ENCODE measurements around the gene TANC1.

TANC1 gene

DNA sequence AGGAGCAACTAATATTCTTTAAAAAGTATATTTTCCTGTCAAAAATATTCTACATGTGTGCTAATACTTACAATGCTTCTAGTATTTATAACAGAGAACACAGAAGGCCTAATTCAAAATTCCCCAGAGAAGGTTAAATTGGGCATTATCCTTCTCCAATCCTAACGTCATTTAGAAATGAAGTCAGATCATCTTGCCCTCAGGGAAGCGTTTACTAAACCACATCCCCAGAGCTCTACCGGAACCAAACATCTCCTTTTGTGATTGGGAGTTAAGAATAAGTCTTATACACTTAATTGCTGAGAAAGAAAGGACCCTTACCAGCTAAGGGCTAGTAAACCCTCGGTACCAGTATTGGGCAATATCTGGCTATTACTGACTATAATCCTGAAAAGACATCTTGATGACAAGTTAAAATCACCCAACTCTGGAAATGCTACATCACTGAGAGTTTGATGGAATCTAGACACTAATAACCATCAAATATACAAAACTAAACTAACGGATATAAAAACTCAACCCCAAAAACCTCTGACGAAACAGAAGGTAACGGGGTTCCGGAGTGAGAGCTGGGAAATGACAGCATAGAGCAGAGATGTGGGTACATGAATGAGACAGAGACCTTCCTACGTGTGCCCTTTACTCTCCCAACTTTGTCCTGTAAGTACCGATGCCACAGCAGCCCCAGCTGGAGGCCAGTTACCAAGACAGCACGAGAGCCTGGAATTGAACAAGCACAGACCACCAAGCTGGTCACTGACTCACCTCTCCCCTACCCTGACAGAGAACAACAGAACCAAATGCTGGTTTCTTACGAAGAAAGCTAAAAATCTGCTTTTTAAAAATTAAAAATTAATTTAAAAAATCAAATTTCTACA is 283.1 kb downstream of the TANC1 start:
- H3K4me3 ChIP-seq (ENCODE audit: low read depth, low read length): no peak overlapping the region
- peaks cover 0 to 7% of the 10 kb centered on the region in 2 experiments for H3K36me3 ChIP-seq (ENCODE audit: control insufficient read depth in 1 of 2, insufficient read depth in 2 of 2, low read length in 2 of 2)
- no peaks in the 10 kb centered on the region for H3K79me2 ChIP-seq (ENCODE audit: control insufficient read depth, insufficient read depth, low read length, poor library complexity)
- no peak overlapping the region for H4K91ac ChIP-seq (ENCODE audit: low read depth, low read length)
- peak in 1 of 2 donors; percentile 57 for DNase-seq
- no peak overlapping the region for H4K8ac ChIP-seq (ENCODE audit: low read depth, low read length)
- H3K23ac ChIP-seq (ENCODE audit: low read length): no peak overlapping the region
- H2BK120ac ChIP-seq (ENCODE audit: insufficient read depth, low read length, poor library complexity): no peak overlapping the region
- no peak overlapping the region for H3K4ac ChIP-seq (ENCODE audit: low read depth, low read length)
- H2BK12ac ChIP-seq (ENCODE audit: low read length): no peak overlapping the region
- H3K9ac ChIP-seq (ENCODE audit: low read length): no peak overlapping the region
- H3K27ac ChIP-seq (ENCODE audit: low read depth, low read length): no peak overlapping the region
- H3K18ac ChIP-seq (ENCODE audit: low read length): no peak overlapping the region
- no peak overlapping the region for H2AK5ac ChIP-seq (ENCODE audit: low read length)
- H3K79me1 ChIP-seq (ENCODE audit: low read length): no peaks in the 10 kb centered on the region
- no peak overlapping the region for H3K4me2 ChIP-seq (ENCODE audit: low read length)
- no CpG with 5 or more reads among the region's 12 CpGs for WGBS (ENCODE audit: extremely low coverage, insufficient coverage, insufficient read length)
- H2BK5ac ChIP-seq (ENCODE audit: low read depth, low read length, poor library complexity): no peak overlapping the region
- peaks cover 0 to 5% of the 10 kb centered on the region in 2 experiments for H3K4me1 ChIP-seq (ENCODE audit: control insufficient read depth in 1 of 2, insufficient read depth in 2 of 2, low read length in 2 of 2)
- H3K9me3 ChIP-seq (ENCODE audit: insufficient read depth, low read depth, low read length): no peaks in the 10 kb centered on the region
- H4K12ac ChIP-seq (ENCODE audit: low read depth, low read length): no peak overlapping the region
- no peak overlapping the region for H3K14ac ChIP-seq (ENCODE audit: low read length)
- H2AFZ ChIP-seq (ENCODE audit: insufficient read depth, low read length, poor library complexity): no peak overlapping the region
- H3K27me3 ChIP-seq (ENCODE audit: insufficient read depth, low read length): no peaks in the 10 kb centered on the region

DNA sequence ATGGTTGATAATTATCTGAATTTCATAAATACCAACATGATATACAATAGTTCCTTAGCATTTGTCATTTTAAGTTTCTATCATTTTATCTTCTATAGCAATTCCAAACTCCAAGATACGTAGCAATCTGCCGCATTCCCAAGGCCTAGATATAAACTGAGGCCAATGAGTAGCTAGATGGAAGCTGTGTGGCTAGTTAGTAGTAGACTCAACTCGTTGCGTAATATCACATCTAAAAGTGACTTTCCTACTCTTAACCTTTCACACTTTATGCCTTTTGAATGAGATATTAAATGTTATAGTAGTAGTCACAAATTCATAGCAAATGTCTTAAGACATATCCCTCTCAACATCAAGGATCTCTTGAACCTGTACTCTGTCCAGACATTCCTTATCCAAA is 284.5 kb downstream of the TANC1 start:
- Histone ChIP-seq H3K18ac (ENCODE audit: low read length) (no peak overlapping the region), H3K4ac (ENCODE audit: low read depth, low read length) (no peak overlapping the region), H3K9me3 (ENCODE audit: insufficient read depth, low read depth, low read length) (no peaks in the 10 kb centered on the region), H4K8ac (ENCODE audit: low read depth, low read length) (no peak overlapping the region), H3K79me2 (ENCODE audit: control insufficient read depth, insufficient read depth, low read length, poor library complexity) (no peaks in the 10 kb centered on the region), H3K27ac (ENCODE audit: low read depth, low read length) (no peak overlapping the region), H4K91ac (ENCODE audit: low read depth, low read length) (no peak overlapping the region), H2BK120ac (ENCODE audit: insufficient read depth, low read length, poor library complexity) (no peak overlapping the region), H3K14ac (ENCODE audit: low read length) (no peak overlapping the region), H3K4me1 (ENCODE audit: control insufficient read depth in 1 of 2, insufficient read depth in 2 of 2, low read length in 2 of 2) (peaks cover 0 to 5% of the 10 kb centered on the region in 2 experiments), H3K79me1 (ENCODE audit: low read length) (no peaks in the 10 kb centered on the region), H2BK5ac (ENCODE audit: low read depth, low read length, poor library complexity) (no peak overlapping the region), H2AFZ (ENCODE audit: insufficient read depth, low read length, poor library complexity) (no peak overlapping the region), H3K36me3 (ENCODE audit: control insufficient read depth in 1 of 2, insufficient read depth in 2 of 2, low read length in 2 of 2) (peaks cover 2 to 14% of the 10 kb centered on the region in 2 experiments), H3K27me3 (ENCODE audit: insufficient read depth, low read length) (no peaks in the 10 kb centered on the region), H2BK12ac (ENCODE audit: low read length) (no peak overlapping the region), H2AK5ac (ENCODE audit: low read length) (no peak overlapping the region), H3K9ac (ENCODE audit: low read length) (no peak overlapping the region), H3K23ac (ENCODE audit: low read length) (no peak overlapping the region), H3K4me3 (ENCODE audit: low read depth, low read length) (no peak overlapping the region), H3K4me2 (ENCODE audit: low read length) (no peak overlapping the region), H4K12ac (ENCODE audit: low read depth, low read length) (no peak overlapping the region)
- peak in 1 of 2 donors; percentile 75 for DNase-seq
- no CpG with 5 or more reads among the region's 4 CpGs for WGBS (ENCODE audit: extremely low coverage, insufficient coverage, insufficient read length)

DNA sequence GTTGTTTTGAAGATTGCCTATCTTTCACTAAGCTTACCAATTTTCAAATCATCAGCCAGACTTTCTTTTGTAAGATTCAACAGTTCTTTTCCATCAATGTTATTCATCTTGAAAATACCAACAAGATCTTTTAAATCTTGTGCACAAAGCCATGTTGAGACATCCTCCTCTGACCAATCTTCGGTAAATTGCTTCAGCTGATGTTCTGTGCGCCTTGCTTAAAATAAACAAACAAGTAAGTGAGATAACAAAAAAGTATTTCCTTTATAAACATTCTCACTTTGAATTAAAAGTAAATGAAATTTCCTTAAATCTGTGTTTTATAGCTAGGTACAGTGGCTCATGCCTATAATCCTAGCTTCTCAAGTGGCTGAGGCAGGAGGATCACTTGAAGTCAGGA is 287.7 kb downstream of the TANC1 start:
- no peak overlapping the region for H2AK5ac ChIP-seq (ENCODE audit: low read length)
- H3K4ac ChIP-seq (ENCODE audit: low read depth, low read length): no peak overlapping the region
- H2BK12ac ChIP-seq (ENCODE audit: low read length): no peak overlapping the region
- H3K27me3 ChIP-seq (ENCODE audit: insufficient read depth, low read length): no peaks in the 10 kb centered on the region
- no peaks in the 10 kb centered on the region for H3K79me1 ChIP-seq (ENCODE audit: low read length)
- no peak overlapping the region for H2BK5ac ChIP-seq (ENCODE audit: low read depth, low read length, poor library complexity)
- WGBS (ENCODE audit: extremely low coverage, insufficient coverage, insufficient read length): no CpG with 5 or more reads among the region's 2 CpGs
- H3K4me1 ChIP-seq (ENCODE audit: control insufficient read depth in 1 of 2, insufficient read depth in 2 of 2, low read length in 2 of 2): no peaks in the 10 kb centered on the region
- no peaks in the 10 kb centered on the region for H3K9me3 ChIP-seq (ENCODE audit: insufficient read depth, low read depth, low read length)
- H3K18ac ChIP-seq (ENCODE audit: low read length): no peak overlapping the region
- H4K8ac ChIP-seq (ENCODE audit: low read depth, low read length): no peak overlapping the region
- no peak overlapping the region for H3K14ac ChIP-seq (ENCODE audit: low read length)
- no peak overlapping the region for H4K91ac ChIP-seq (ENCODE audit: low read depth, low read length)
- H3K9ac ChIP-seq (ENCODE audit: low read length): no peak overlapping the region
- H2BK120ac ChIP-seq (ENCODE audit: insufficient read depth, low read length, poor library complexity): no peak overlapping the region
- DNase-seq: no peak
- no peak overlapping the region for H4K12ac ChIP-seq (ENCODE audit: low read depth, low read length)
- H3K79me2 ChIP-seq (ENCODE audit: control insufficient read depth, insufficient read depth, low read length, poor library complexity): no peaks in the 10 kb centered on the region
- H3K23ac ChIP-seq (ENCODE audit: low read length): no peak overlapping the region
- H3K27ac ChIP-seq (ENCODE audit: low read depth, low read length): no peak overlapping the region
- H3K36me3 ChIP-seq (ENCODE audit: control insufficient read depth in 1 of 2, insufficient read depth in 2 of 2, low read length in 2 of 2): peaks cover 2 to 17% of the 10 kb centered on the region in 2 experiments
- H2AFZ ChIP-seq (ENCODE audit: insufficient read depth, low read length, poor library complexity): no peak overlapping the region
- no peak overlapping the region for H3K4me2 ChIP-seq (ENCODE audit: low read length)
- H3K4me3 ChIP-seq (ENCODE audit: low read depth, low read length): no peak overlapping the region

DNA sequence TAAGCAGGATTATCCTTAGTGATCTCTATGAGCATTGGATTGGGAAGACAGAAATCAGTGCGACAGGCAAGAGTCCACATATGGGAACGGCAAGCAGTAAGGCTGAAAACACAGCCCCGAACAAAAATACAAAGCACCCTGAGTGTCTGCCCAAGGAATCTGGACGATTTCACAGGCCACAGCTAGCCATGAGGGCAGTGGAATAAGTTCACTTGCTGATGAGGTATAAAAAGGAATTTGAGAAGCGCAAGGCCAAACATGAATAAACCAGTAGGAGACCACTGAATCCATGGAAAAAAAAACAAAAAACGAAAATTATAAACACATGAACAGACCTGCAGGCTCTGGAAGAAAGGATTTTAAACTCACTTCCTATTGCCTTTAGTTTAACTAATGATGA is 293.8 kb downstream of the TANC1 start:
- H3K36me3 ChIP-seq (ENCODE audit: control insufficient read depth in 1 of 2, insufficient read depth in 2 of 2, low read length in 2 of 2): peaks cover 0 to 13% of the 10 kb centered on the region in 2 experiments
- peak overlapping the region; percentile 96 for H2BK5ac ChIP-seq (ENCODE audit: low read depth, low read length, poor library complexity)
- H3K27ac ChIP-seq (ENCODE audit: low read depth, low read length): peak overlapping the region; percentile 76
- no peaks in the 10 kb centered on the region for H3K27me3 ChIP-seq (ENCODE audit: insufficient read depth, low read length)
- H2BK120ac ChIP-seq (ENCODE audit: insufficient read depth, low read length, poor library complexity): peak overlapping the region; percentile 91
- no peak overlapping the region for H3K4me3 ChIP-seq (ENCODE audit: low read depth, low read length)
- peak; percentile 32 to 70 for DNase-seq
- no CpG with 5 or more reads among the region's 6 CpGs for WGBS (ENCODE audit: extremely low coverage, insufficient coverage, insufficient read length)
- peak overlapping the region; percentile 85 for H4K8ac ChIP-seq (ENCODE audit: low read depth, low read length)
- peak overlapping the region; percentile 83 for H4K91ac ChIP-seq (ENCODE audit: low read depth, low read length)
- H2BK12ac ChIP-seq (ENCODE audit: low read length): peak overlapping the region; percentile 99
- H3K14ac ChIP-seq (ENCODE audit: low read length): peak overlapping the region; percentile 70
- H3K4me2 ChIP-seq (ENCODE audit: low read length): no peak overlapping the region
- peaks cover 10 to 12% of the 10 kb centered on the region in 2 experiments for H3K4me1 ChIP-seq (ENCODE audit: control insufficient read depth in 1 of 2, insufficient read depth in 2 of 2, low read length in 2 of 2)
- H2AFZ ChIP-seq (ENCODE audit: insufficient read depth, low read length, poor library complexity): no peak overlapping the region
- H3K4ac ChIP-seq (ENCODE audit: low read depth, low read length): peak overlapping the region; percentile 83
- no peaks in the 10 kb centered on the region for H3K79me2 ChIP-seq (ENCODE audit: control insufficient read depth, insufficient read depth, low read length, poor library complexity)
- H3K18ac ChIP-seq (ENCODE audit: low read length): peak overlapping the region; percentile 92
- H4K12ac ChIP-seq (ENCODE audit: low read depth, low read length): peak overlapping the region; percentile 75
- H3K79me1 ChIP-seq (ENCODE audit: low read length): peaks cover 19% of the 10 kb centered on the region
- no peak overlapping the region for H3K9ac ChIP-seq (ENCODE audit: low read length)
- H2AK5ac ChIP-seq (ENCODE audit: low read length): peak overlapping the region; percentile 94
- H3K9me3 ChIP-seq (ENCODE audit: insufficient read depth, low read depth, low read length): no peaks in the 10 kb centered on the region
- H3K23ac ChIP-seq (ENCODE audit: low read length): no peak overlapping the region

All from trophoblast cell (in vitro differentiated cells and primary cell).